BLaER1 treated with 17β-estradiol and CSF1 and Interleukin-3, amounts not matched to agents 10 nM and 100 nM (cell line): ENCODE results near the gene ZNF503.

Experiments used
- H3K27ac ChIP-seq, 11 experiments: shearing (Covaris generic); formaldehyde crosslinking; 2 replicates each; pipeline ENCODE4 v1.8.1; 2022
- H3K27me3 ChIP-seq, 11 experiments: shearing (Covaris generic); formaldehyde crosslinking; 2 replicates each; pipeline ENCODE4 v1.8.1; 2022
- H3K36me3 ChIP-seq, 11 experiments: shearing (Covaris generic); formaldehyde crosslinking; 2 replicates each; pipeline ENCODE4 v1.8.1; 2022
- H3K4me1 ChIP-seq, 10 experiments: shearing (Covaris generic); formaldehyde crosslinking; 2 replicates each; pipeline ENCODE4 v1.8.1; 2022
- H3K4me2 ChIP-seq, 11 experiments: shearing (Covaris generic); formaldehyde crosslinking; 2 replicates each; pipeline ENCODE4 v1.8.1; 2022
- H3K4me3 ChIP-seq, 10 experiments: shearing (Covaris generic); formaldehyde crosslinking; 2 replicates each; pipeline ENCODE4 v1.8.1; 2022
- H3K9ac ChIP-seq, 11 experiments: shearing (Covaris generic); formaldehyde crosslinking; 2 replicates each; pipeline ENCODE4 v1.8.1; 2022
- H3K9me3 ChIP-seq, 11 experiments: shearing (Covaris generic); formaldehyde crosslinking; replicated peaks in 1 of 11; 2 replicates each; pipeline ENCODE4 v1.8.1; 2022
- H4K20me1 ChIP-seq, 11 experiments: shearing (Covaris generic); formaldehyde crosslinking; 2 replicates each; pipeline ENCODE4 v1.8.1; 2022
- Cebpa-rat ChIP-seq, 11 experiments: shearing (Covaris generic); IDR thresholded peaks; 2 replicates each; pipeline ENCODE4 v1.8.1; 2022

The ZNF503 gene, protein sequence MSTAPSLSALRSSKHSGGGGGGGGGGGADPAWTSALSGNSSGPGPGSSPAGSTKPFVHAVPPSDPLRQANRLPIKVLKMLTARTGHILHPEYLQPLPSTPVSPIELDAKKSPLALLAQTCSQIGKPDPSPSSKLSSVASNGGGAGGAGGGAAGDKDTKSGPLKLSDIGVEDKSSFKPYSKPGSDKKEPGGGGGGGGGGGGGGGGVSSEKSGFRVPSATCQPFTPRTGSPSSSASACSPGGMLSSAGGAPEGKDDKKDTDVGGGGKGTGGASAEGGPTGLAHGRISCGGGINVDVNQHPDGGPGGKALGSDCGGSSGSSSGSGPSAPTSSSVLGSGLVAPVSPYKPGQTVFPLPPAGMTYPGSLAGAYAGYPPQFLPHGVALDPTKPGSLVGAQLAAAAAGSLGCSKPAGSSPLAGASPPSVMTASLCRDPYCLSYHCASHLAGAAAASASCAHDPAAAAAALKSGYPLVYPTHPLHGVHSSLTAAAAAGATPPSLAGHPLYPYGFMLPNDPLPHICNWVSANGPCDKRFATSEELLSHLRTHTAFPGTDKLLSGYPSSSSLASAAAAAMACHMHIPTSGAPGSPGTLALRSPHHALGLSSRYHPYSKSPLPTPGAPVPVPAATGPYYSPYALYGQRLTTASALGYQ

DNA sequence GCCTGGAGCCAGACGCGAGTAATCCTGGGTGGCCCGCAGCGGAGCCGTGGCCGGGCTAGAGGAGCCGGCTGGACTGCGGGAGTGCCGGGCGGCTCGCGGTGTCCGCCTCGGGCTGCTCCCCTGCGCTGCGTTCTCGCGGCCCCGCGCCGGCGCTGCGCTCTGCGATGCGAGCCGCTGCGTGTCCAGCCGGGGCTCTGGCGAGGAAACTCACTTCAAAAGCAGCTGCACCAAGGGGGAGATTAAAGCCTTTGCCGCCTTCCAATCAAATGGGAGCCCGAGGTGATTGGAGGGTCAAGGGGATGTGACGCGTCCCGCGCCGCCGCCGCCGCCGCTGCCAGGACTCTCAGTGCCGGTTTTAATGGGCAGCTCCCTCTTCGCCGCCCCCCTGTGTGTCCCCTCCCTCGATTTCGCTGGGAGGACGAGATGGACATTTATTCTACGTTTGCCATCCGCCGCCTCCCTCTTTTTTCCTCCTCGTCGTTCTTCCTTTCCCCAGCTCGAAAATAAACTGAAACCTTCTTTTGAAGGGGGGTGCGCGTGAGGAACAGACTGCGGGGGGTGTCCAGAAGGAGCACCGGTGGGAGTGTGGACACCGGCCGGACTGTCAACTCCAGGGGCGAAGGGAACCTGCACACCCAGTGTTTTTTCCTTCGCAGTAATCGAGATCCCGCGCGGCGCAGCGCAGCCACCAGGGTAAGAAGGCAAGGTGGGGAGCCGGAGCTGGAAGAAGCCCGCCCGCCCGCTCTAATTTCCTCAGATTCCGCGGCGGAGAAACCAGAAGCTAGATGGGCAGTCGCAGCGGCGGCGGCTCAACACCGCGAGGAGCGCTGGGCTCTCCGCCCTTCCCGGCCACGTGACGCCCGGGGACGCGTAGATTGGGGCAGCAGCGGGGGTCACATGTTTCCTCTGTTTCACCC, at the start of gene ZNF503:
ZNF503 (minus strand) TSS at position 196 of the 917 bp plus-strand sequence. CDS start 345 bp downstream, outside the sequence.
- Histone ChIP-seq H3K9me3 (peaks cover 0 to 32% (median 14%) of the 10 kb centered on the region in 11 experiments; a peak in 14 of 22 replicates), H3K36me3 (peaks cover 5 to 34% (median 10%) of the 10 kb centered on the region in 11 experiments; a peak in 15 of 22 replicates), H3K4me3 (peak within 1 kb of the TSS; percentile 72 to 99 (median 86)), H3K9ac (peak within 1 kb of the TSS; percentile 66 to 91 (median 80)), H3K27me3 (peaks cover 43 to 76% (median 65%) of the 10 kb centered on the region in 11 experiments), H3K27ac (peak within 1 kb of the TSS; percentile 21 to 93 (median 68); a peak in 21 of 22 replicates), H3K4me2 (peak within 1 kb of the TSS; percentile 85 to 100 (median 97)), H3K4me1 (peaks cover 19 to 38% (median 31%) of the 10 kb centered on the region in 10 experiments), H4K20me1 (peaks cover 8 to 52% (median 32%) of the 10 kb centered on the region in 11 experiments; a peak in 19 of 22 replicates)
- TF ChIP-seq Cebpa-rat (IDR thresholded peaks at IDR 0.05) = no peak

DNA sequence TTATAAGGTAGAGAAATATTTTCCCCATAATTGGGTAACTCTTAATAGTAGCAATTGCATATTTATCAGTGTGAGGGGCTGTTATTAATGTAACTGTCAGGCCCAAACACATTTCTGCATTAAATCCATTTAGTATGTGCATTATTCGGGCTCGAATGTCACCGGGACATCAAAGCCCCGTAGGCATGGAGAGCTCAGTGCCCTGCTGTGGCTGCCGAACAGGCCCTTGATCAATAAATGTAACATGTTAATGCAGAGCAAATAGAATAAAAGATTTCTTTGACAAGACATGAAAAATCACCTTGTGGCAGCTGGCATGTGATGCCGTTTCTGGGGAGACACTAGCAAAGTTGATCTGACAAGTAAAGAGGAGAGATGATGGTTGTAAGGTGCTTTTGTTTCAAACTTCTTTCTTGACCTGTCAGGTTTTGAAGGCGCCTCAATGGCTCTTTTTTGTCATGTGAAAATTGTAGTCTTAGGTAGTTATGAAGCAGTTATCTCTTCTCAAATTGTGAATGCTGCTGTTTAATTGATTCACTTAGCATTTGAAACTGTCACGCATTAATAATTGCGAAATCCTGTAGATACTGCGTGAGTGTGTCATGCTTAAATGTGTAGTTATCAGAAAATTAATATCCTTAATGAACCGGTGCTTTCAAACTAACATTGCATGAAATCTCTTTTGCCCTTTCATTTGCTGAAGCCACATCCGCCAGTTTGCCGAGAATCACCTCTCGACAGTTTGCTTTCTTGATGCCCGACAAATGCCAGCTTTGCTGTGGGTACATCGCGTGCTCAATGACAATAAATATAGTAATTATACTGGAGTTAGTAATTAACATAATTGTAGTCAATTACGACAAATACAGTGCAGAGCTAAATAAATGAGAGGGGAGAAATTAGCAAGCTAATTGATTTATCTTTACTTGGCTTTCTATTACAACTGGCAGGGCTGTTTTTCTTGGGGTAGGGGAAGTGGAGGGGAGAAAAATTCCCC, 49.4 kb upstream of the ZNF503 start:
- Histone ChIP-seq H3K4me2 (no peak overlapping the region), H3K27me3 (no peaks in the 10 kb centered on the region), H3K36me3 (no peaks in the 10 kb centered on the region), H3K9ac (no peak overlapping the region), H3K27ac (no peak overlapping the region), H3K9me3 (peaks cover 0 to 8% (median 4%) of the 10 kb centered on the region in 11 experiments; a peak in 6 of 22 replicates), H4K20me1 (no peaks in the 10 kb centered on the region), H3K4me3 (no peak overlapping the region), H3K4me1 (no peaks in the 10 kb centered on the region)
- peak in 4 of 11 experiments; percentile 12 to 76 (median 42); a peak in 4 of 22 replicates for TF ChIP-seq Cebpa-rat (IDR thresholded peaks at IDR 0.05)

DNA sequence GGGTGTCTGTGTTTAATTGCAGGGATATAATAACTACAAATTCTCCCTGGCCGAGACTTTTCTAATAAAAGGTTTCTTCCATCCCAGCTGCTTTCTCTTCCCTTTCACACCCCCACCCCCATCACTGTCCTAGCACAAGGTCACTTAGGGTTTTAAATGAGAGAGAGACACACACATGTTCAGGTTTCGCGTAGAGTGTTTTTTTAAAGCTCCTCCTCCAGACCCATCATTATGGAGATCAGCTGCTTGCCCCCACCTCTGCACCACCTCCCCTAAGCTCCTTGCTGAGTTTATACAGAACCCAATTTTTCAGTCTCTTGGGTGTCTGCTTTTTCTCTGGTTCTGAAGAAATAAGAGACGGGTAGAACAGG, 48.5 kb upstream of the ZNF503 start:
- no peak for TF ChIP-seq Cebpa-rat (IDR thresholded peaks at IDR 0.05)
- H3K36me3 ChIP-seq = no peaks in the 10 kb centered on the region
- H3K4me1 ChIP-seq = no peaks in the 10 kb centered on the region
- H4K20me1 ChIP-seq = no peaks in the 10 kb centered on the region
- no peak overlapping the region for H3K4me3 ChIP-seq
- H3K27ac ChIP-seq = no peak overlapping the region
- H3K9me3 ChIP-seq = peaks cover 0 to 14% (median 5%) of the 10 kb centered on the region in 11 experiments; a peak in 15 of 22 replicates
- H3K4me2 ChIP-seq = no peak overlapping the region
- H3K9ac ChIP-seq = no peak overlapping the region
- no peaks in the 10 kb centered on the region for H3K27me3 ChIP-seq

DNA sequence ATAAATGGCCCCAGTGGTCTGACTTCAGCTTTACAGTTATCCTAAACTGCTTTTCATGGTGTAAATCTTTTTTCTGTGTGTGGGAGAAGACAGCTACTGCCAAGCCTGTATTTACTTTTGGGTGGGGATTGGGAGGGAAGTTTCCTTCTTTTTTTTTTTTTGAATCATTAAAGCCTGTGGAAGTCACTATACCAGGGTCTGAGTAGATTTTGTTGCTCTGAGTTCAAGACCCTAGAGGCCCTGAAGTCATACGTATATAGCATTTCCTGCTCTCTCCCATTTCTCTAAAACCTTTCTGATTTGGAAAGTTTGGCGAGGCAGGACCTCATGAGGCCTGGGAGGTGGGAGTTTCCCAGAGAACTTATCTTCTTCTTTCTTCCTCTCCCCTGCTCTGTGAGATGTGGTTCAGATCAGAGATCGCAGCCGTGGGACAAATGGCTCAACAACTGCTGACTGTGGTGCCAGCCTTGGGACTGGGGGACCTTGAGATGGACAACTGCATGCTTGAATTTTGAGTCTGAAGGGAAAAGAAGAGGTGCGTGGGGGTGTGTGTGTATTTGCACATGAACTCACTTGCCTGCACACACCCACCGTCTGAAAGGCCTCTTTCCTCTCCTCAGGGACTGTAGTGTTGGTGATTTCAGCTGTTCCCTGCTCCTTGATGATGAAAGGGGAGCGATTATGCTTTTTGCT, 48.0 kb upstream of the ZNF503 start:
- no peaks in the 10 kb centered on the region for H3K27me3 ChIP-seq
- H3K4me1 ChIP-seq = no peaks in the 10 kb centered on the region
- no peak overlapping the region for H3K27ac ChIP-seq
- no peak overlapping the region for H3K4me2 ChIP-seq
- H3K4me3 ChIP-seq = no peak overlapping the region
- H3K9me3 ChIP-seq = peaks cover 5 to 20% (median 11%) of the 10 kb centered on the region in 11 experiments; a peak in 20 of 22 replicates
- H4K20me1 ChIP-seq = no peaks in the 10 kb centered on the region
- H3K36me3 ChIP-seq = no peaks in the 10 kb centered on the region
- H3K9ac ChIP-seq = no peak overlapping the region
- no peak for TF ChIP-seq Cebpa-rat (IDR thresholded peaks at IDR 0.05)

DNA sequence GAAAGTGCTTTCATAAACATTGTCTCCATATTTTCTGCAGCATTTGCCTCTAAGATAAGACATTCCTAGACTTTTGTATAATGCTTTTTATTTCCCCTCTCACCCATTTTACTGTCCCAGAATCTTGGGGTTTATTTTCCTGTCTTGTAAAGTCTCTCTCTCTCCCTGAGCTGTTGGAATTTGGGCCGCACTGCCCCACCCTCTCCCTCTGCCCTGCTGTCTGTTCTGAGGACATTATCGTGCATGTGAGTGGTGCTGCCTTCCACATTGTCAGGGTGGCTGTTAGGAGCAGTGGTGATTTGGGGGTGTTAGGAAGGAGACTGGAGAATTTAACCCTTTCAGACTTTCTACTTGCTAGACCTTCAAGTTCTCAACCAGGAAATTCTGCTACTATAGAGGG, 46.6 kb upstream of the ZNF503 start:
- TF ChIP-seq Cebpa-rat (IDR thresholded peaks at IDR 0.05) = no peak
- no peak overlapping the region for H3K4me2 ChIP-seq

DNA sequence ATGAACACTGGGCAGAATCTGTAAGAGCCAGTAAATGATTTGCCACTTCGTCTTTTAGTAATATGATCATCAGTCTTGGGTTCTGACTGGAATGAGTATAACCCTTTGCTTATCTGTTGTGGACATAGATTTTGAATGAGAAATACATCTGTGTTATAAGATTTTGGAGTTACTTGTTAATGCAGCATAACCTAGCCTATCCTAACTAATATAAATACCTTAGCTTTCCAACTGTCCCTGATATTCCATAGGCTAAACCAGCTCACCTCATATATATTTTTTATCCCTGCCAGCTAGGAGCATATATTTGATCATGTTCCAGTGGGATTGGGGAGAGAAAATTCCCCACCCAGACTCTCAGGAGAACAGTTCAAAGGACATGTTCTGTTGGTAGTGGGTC, 44.9 kb upstream of the ZNF503 start:
- Histone ChIP-seq H3K27ac (no peak overlapping the region), H3K4me2 (no peak overlapping the region), H3K9ac (no peak overlapping the region), H4K20me1 (no peaks in the 10 kb centered on the region), H3K36me3 (no peaks in the 10 kb centered on the region), H3K9me3 (peaks cover 24 to 42% (median 34%) of the 10 kb centered on the region in 11 experiments), H3K27me3 (no peaks in the 10 kb centered on the region), H3K4me3 (no peak overlapping the region), H3K4me1 (no peaks in the 10 kb centered on the region)
- TF ChIP-seq Cebpa-rat (IDR thresholded peaks at IDR 0.05) = no peak

More for the DNA sequence above, 46.6 kb upstream of the ZNF503 start:
- Histone ChIP-seq H3K9me3 (peaks cover 18 to 33% (median 24%) of the 10 kb centered on the region in 11 experiments), H3K27ac (no peak overlapping the region), H3K4me1 (no peaks in the 10 kb centered on the region), H3K4me3 (no peak overlapping the region), H3K36me3 (no peaks in the 10 kb centered on the region), H3K9ac (no peak overlapping the region), H3K27me3 (no peaks in the 10 kb centered on the region), H4K20me1 (no peaks in the 10 kb centered on the region)

DNA sequence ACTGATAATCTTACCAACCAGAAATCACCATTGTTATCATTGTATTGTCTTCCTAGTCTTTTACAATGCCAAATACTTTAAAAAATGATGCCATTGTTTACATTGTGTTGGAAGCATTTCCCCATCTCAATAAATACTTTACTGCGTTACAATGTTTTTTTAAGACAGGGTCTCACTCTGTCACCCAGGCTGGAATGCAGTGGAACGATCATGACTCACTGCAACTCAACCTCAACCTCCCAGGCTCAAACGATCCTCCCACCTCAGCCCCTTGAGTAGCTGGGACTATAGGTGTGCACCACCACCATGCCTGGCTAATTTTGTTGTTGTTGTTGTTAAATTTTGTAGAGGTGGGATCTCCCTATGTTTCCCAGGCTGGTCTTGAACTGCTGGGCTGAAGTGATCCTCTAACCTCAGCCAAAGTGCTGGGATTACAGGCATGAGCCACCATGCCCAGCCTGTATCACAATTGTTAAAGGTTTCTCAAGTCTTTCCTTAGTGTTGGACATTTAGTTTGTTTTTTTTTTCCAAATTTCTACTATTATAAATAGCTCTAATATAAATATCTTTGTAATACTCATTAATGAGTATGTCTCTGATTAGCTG, 43.3 kb upstream of the ZNF503 start:
- Histone ChIP-seq H3K27ac (no peak overlapping the region), H3K4me2 (no peak overlapping the region), H4K20me1 (no peaks in the 10 kb centered on the region), H3K4me3 (no peak overlapping the region), H3K9me3 (peaks cover 24 to 42% (median 34%) of the 10 kb centered on the region in 11 experiments), H3K9ac (no peak overlapping the region), H3K4me1 (no peaks in the 10 kb centered on the region), H3K27me3 (no peaks in the 10 kb centered on the region), H3K36me3 (no peaks in the 10 kb centered on the region)
- no peak for TF ChIP-seq Cebpa-rat (IDR thresholded peaks at IDR 0.05)
